Neural progenitor cell (in vitro differentiated cells): ENCODE measurements around the gene TRIM38.

Experiments
- EZH2phosphoT487 ChIP-seq: fragments of 200-600 bp; sonication (generic); IDR thresholded peaks from 2 replicates; pipeline ENCODE4 v1.6.1; 2017; ENCODE audit warnings: antibody characterized with exemption
- TF ChIP-seq, protein P1 (sequence below): fragments of 200-600 bp; sonication (generic); IDR thresholded peaks from 2 replicates; pipeline ENCODE4 v1.5.1; 2017; ENCODE audit warnings: antibody characterized with exemption, mild to moderate bottlenecking

- TF ChIP-seq, protein P1, sequence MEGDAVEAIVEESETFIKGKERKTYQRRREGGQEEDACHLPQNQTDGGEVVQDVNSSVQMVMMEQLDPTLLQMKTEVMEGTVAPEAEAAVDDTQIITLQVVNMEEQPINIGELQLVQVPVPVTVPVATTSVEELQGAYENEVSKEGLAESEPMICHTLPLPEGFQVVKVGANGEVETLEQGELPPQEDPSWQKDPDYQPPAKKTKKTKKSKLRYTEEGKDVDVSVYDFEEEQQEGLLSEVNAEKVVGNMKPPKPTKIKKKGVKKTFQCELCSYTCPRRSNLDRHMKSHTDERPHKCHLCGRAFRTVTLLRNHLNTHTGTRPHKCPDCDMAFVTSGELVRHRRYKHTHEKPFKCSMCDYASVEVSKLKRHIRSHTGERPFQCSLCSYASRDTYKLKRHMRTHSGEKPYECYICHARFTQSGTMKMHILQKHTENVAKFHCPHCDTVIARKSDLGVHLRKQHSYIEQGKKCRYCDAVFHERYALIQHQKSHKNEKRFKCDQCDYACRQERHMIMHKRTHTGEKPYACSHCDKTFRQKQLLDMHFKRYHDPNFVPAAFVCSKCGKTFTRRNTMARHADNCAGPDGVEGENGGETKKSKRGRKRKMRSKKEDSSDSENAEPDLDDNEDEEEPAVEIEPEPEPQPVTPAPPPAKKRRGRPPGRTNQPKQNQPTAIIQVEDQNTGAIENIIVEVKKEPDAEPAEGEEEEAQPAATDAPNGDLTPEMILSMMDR, result no peak
- TF ChIP-seq EZH2phosphoT487, result no peak
Measured at GRCh38 chr6:25954756-25955155, 7.8 kb upstream of the TRIM38 start.
